HCT116 (cell line): ENCODE measurements around the gene ELOF1. TPM values are rescaled to one million over a fixed set of nuclear protein-coding genes. Genes with fewer than 3 reads are reported as not detected.

ENCODE experiments used
- ATAC-seq: fragments of 200-7000 bp; cut with Tn5 transposase; 2 replicates; pipeline ENCODE4 v1.9.1; 2020; ENCODE audit warnings: mild to moderate bottlenecking, moderate library complexity
- BruUV-seq: library from RNA; stranded (reverse); fragments of 400-500 nt; replicated peaks from 2 replicates; lab custom pipeline; 2021; lab: Mats Ljungman, UMichigan
- CTCF ChIA-PET: fragments of 300-600 bp; sonication (Branson Sonifier 250); formaldehyde crosslinking; loops from one replicate; lab custom pipeline; 2021; ENCODE audit warnings: antibody characterized with exemption; lab: Charles Lee
- POLR2A ChIA-PET: fragments of 300-600, 350-600 bp; sonication (Branson Sonifier 250); formaldehyde crosslinking; loops from one replicate; lab custom pipeline; 2021; ENCODE audit warnings: antibody characterized with exemption; lab: Charles Lee
- RAD21 ChIA-PET, 2 experiments: fragments of 300-600 bp; sonication (Branson Sonifier 250); formaldehyde crosslinking; loops; one replicate each; lab custom pipeline; 2023; ENCODE audit warnings: low total read pairs in 2 of 2; ENCODE audit not compliant: uncharacterized antibody in 2 of 2, unreplicated experiment in 2 of 2, low non-redundant PET in 1 of 2; lab: Charles Lee
- DNase-seq: peaks from one replicate; pipeline ENCODE4 v3.0.0-alpha.2; 2010; ENCODE audit warnings: low read depth, low spot score
- H2AFZ ChIP-seq: fragments of 200-600 bp; shearing (Covaris generic), sonication (generic); 2 replicates; pipeline ENCODE4 v1.6.1; 2017; ENCODE audit warnings: low read depth, mixed run types, mixed read lengths, antibody characterized with exemption, low read length; ENCODE audit not compliant: poor library complexity, severe bottlenecking
- H3K27ac ChIP-seq: 2 replicates; pipeline ENCODE4 v1.5.1; 2012; ENCODE audit warnings: low read depth, low read length
- H3K27me3 ChIP-seq: fragments of 200-600 bp; sonication (generic); 2 replicates; pipeline ENCODE4 v1.6.1; 2016; ENCODE audit warnings: mixed run types, low read length, mixed read lengths; ENCODE audit not compliant: insufficient read depth
- H3K36me3 ChIP-seq, 2 experiments: fragments of 200-500 bp in 1 of 2; fragments of 200-600 bp in 1 of 2; sonication (Bioruptor generic) in 1 of 2; sonication (generic) in 1 of 2; 2 replicates each; pipeline versions ENCODE4 v1.5.1 to v1.6.1; 2014 to 2016; ENCODE audit warnings: low read length in 2 of 2, inconsistent platforms in 1 of 2, mixed read lengths in 1 of 2, mixed run types in 1 of 2; ENCODE audit not compliant: insufficient read depth in 2 of 2, control insufficient read depth in 1 of 2
- H3K4me1 ChIP-seq, 2 experiments: fragments of 200-600 bp in 1 of 2; sonication (generic) in 1 of 2; 2 replicates each; pipeline versions ENCODE4 v1.5.1 to v1.6.1; 2012 to 2017; ENCODE audit warnings: low read length in 2 of 2, inconsistent platforms in 1 of 2, mild to moderate bottlenecking in 1 of 2, mixed read lengths in 1 of 2, mixed run types in 1 of 2, moderate library complexity in 1 of 2; ENCODE audit not compliant: insufficient read depth in 2 of 2, control insufficient read depth in 1 of 2
- H3K4me2 ChIP-seq: fragments of 200-600 bp; sonication (generic); 2 replicates; pipeline ENCODE4 v1.6.1; 2017; ENCODE audit warnings: mixed run types, low read length, mixed read lengths
- H3K4me3 ChIP-seq, 2 experiments: fragments of 200-600 bp in 1 of 2; sonication (generic) in 1 of 2; replicated peaks in 1 of 2; 2 replicates each; pipeline ENCODE4 v1.5.1; 2011 to 2016; ENCODE audit warnings: low read length in 2 of 2, control low read depth in 1 of 2, low read depth in 1 of 2, mild to moderate bottlenecking in 1 of 2, mixed read lengths in 1 of 2, mixed run types in 1 of 2
- H3K79me2 ChIP-seq: fragments of 200-600 bp; sonication (generic); 2 replicates; pipeline ENCODE4 v1.6.1; 2017; ENCODE audit warnings: mild to moderate bottlenecking, mixed run types, low read length, moderate library complexity, mixed read lengths; ENCODE audit not compliant: insufficient read depth
- H3K9ac ChIP-seq: fragments of 200-600 bp; sonication (generic); 2 replicates; pipeline ENCODE4 v1.6.1; 2016; ENCODE audit warnings: low read length, mixed read lengths
- H3K9me2 ChIP-seq: fragments of 200-600 bp; sonication (generic), shearing (Covaris generic); 2 replicates; pipeline ENCODE4 v1.6.1; 2017; ENCODE audit warnings: mixed run types, mild to moderate bottlenecking, moderate library complexity; ENCODE audit not compliant: insufficient read depth
- H3K9me3 ChIP-seq, 2 experiments: fragments of 200-500 bp in 1 of 2; fragments of 200-600 bp in 1 of 2; sonication (Bioruptor generic) in 1 of 2; sonication (generic) in 1 of 2; 2 replicates each; pipeline ENCODE4 v1.6.1; 2014 to 2017; ENCODE audit warnings: low read length in 2 of 2, mixed read lengths in 2 of 2, inconsistent platforms in 1 of 2, low read depth in 1 of 2, mild to moderate bottlenecking in 1 of 2, mixed run types in 1 of 2, moderate library complexity in 1 of 2; ENCODE audit not compliant: control insufficient read depth in 1 of 2, insufficient read depth in 1 of 2
- H4K20me1 ChIP-seq: fragments of 200-600 bp; sonication (generic), shearing (Covaris generic); 2 replicates; pipeline ENCODE4 v1.6.1; 2017; ENCODE audit warnings: mixed run types, mild to moderate bottlenecking, moderate library complexity; ENCODE audit not compliant: insufficient read depth
- CEBPB ChIP-seq: IDR thresholded peaks from 2 replicates; pipeline ENCODE4 v1.6.1; 2012; ENCODE audit warnings: low read depth
- CTCF ChIP-seq, 3 experiments: fragments of 200-600 bp in 1 of 3; sonication (generic) in 1 of 3; IDR thresholded peaks in 2 of 3; conservative IDR thresholded peaks in 1 of 3; 2 replicates each; pipeline ENCODE4 v1.5.1; 2012 to 2017; ENCODE audit warnings: low read depth in 2 of 3, low read length in 2 of 3, antibody characterized with exemption in 1 of 3, borderline replicate concordance in 1 of 3, control low read depth in 1 of 3, mild to moderate bottlenecking in 1 of 3, mixed read lengths in 1 of 3, mixed run types in 1 of 3, moderate library complexity in 1 of 3; ENCODE audit not compliant: insufficient read depth in 1 of 3
- EZH2 ChIP-seq: fragments of 200-600 bp; sonication (generic); IDR thresholded peaks from 2 replicates; pipeline ENCODE4 v1.6.1; 2017; ENCODE audit warnings: antibody characterized with exemption, mixed run types
- JUND ChIP-seq: IDR thresholded peaks from 2 replicates; pipeline ENCODE4 v1.6.1; 2012
- SIN3A ChIP-seq: IDR thresholded peaks from 2 replicates; pipeline ENCODE4 v1.6.1; 2012; ENCODE audit warnings: low read depth
- SRF ChIP-seq: IDR thresholded peaks from 2 replicates; pipeline ENCODE4 v1.6.1; 2012; ENCODE audit warnings: low read depth
- TCF7L2 ChIP-seq: IDR thresholded peaks from 2 replicates; pipeline ENCODE4 v1.7.0; 2011; ENCODE audit warnings: borderline replicate concordance, inconsistent platforms; ENCODE audit not compliant: insufficient read depth, insufficient read length; ENCODE audit errors: extremely low read depth
- YY1 ChIP-seq: IDR thresholded peaks from 2 replicates; pipeline ENCODE4 v1.6.1; 2011; ENCODE audit warnings: low read length, low read depth, moderate library complexity, mild to moderate bottlenecking; ENCODE audit not compliant: insufficient replicate concordance; ENCODE audit errors: extremely low read depth
- ZFX ChIP-seq: fragments of 450-650 bp; IDR thresholded peaks from 2 replicates; pipeline ENCODE4 v1.6.1; 2017
- ZNF274 ChIP-seq: fragments of 200-500 bp; sonication (Bioruptor generic); IDR thresholded peaks from 2 replicates; pipeline ENCODE4 v1.6.1; 2014; ENCODE audit warnings: mild to moderate bottlenecking, low read depth, low read length, inconsistent platforms
- intact Hi-C: fragments of 100-400 bp; cut with micrococcal nuclease; formaldehyde crosslinking; loops from 2 replicates; pipeline ENCODE4 v1.10.0; 2022
- total RNA-seq: library from RNA; stranded (reverse); gene quantifications from one replicate; pipeline ENCODE4 v1.2.1, GENCODE V29; 2021; ENCODE audit not compliant: unreplicated experiment
- TF ChIP-seq, protein P1 (sequence below): IDR thresholded peaks from 2 replicates; pipeline ENCODE4 v1.6.1; 2011; ENCODE audit warnings: mild to moderate bottlenecking, low read length, moderate library complexity; ENCODE audit not compliant: insufficient replicate concordance; ENCODE audit errors: extremely low read depth
- TF ChIP-seq, protein P2 (sequence below): IDR thresholded peaks from 2 replicates; pipeline ENCODE4 v1.6.1; 2012

ELOF1 gene
- total RNA-seq, 1 experiment from 2014 or later: 74.5 TPM

DNA sequence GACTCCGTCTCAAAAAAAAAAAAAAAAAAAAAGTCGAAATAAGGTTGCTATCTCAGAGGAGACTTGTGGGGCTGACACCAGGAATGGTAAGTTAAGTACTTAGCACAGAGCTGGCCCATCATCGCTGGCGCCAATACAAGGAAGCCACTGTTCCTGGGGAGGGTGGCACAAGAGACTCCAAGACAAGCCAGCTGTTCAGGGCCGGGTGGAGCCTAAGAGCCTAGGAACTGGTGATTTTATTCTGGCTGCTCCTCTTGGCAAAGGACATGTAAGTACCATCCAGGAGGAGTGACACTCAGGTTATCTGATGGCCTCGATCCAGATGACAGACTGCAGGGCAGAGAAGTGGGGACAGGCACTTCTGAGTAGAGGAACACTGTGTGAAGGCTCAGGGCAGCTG is 3.8 kb downstream of the ELOF1 start:
- peaks cover 11 to 17% of the 10 kb centered on the region in 2 experiments; a peak in 3 of 4 replicates for H3K36me3 ChIP-seq
- CTCF ChIA-PET: no interaction called here
- no peak overlapping the region for H3K9ac ChIP-seq
- no peaks in the 10 kb centered on the region for H3K9me2 ChIP-seq
- H4K20me1 ChIP-seq: no peaks in the 10 kb centered on the region
- RAD21 ChIA-PET: no interaction called here
- H3K4me3 ChIP-seq: no peak overlapping the region
- no peaks in the 10 kb centered on the region for H3K27me3 ChIP-seq
- no peaks in the 10 kb centered on the region for H3K9me3 ChIP-seq
- no TSS peak for BruUV-seq
- intact Hi-C loops: loop anchor here (5.0 kb wide), 1 partner anchor 432 kb away; no protein-coding TSS in a partner anchor
- DNase-seq: no peak
- peaks cover 50% of the 10 kb centered on the region for H3K79me2 ChIP-seq
- no peak overlapping the region for H2AFZ ChIP-seq
- no peak overlapping the region for H3K27ac ChIP-seq
- peaks cover 0 to 14% of the 10 kb centered on the region in 2 experiments; a peak in 2 of 4 replicates for H3K4me1 ChIP-seq
- no peak overlapping the region for H3K4me2 ChIP-seq
- POLR2A ChIA-PET: no interaction called here
- no peak for ATAC-seq
- TF ChIP-seq, protein P1, sequence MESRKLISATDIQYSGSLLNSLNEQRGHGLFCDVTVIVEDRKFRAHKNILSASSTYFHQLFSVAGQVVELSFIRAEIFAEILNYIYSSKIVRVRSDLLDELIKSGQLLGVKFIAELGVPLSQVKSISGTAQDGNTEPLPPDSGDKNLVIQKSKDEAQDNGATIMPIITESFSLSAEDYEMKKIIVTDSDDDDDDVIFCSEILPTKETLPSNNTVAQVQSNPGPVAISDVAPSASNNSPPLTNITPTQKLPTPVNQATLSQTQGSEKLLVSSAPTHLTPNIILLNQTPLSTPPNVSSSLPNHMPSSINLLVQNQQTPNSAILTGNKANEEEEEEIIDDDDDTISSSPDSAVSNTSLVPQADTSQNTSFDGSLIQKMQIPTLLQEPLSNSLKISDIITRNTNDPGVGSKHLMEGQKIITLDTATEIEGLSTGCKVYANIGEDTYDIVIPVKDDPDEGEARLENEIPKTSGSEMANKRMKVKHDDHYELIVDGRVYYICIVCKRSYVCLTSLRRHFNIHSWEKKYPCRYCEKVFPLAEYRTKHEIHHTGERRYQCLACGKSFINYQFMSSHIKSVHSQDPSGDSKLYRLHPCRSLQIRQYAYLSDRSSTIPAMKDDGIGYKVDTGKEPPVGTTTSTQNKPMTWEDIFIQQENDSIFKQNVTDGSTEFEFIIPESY: no peak
- TF ChIP-seq TCF7L2 (no peak), YY1 (no peak), EZH2 (no peak), ZFX (no peak)

GRCh38 chr19:11554160-11554559 is 4.9 kb downstream of the ELOF1 start:
- RAD21 ChIA-PET: no interaction called here
- CTCF ChIA-PET: no interaction called here
- H3K9me3 ChIP-seq: no peaks in the 10 kb centered on the region
- no peak overlapping the region for H3K27ac ChIP-seq
- H3K79me2 ChIP-seq: peaks cover 46% of the 10 kb centered on the region
- no TSS peak for BruUV-seq
- DNase-seq (no peak), ATAC-seq (no peak)
- H3K4me1 ChIP-seq: peaks cover 0 to 6% of the 10 kb centered on the region in 2 experiments; a peak in 1 of 4 replicates
- H4K20me1 ChIP-seq: no peaks in the 10 kb centered on the region
- H3K9ac ChIP-seq: no peak overlapping the region
- H3K9me2 ChIP-seq: no peaks in the 10 kb centered on the region
- peaks cover 11 to 17% of the 10 kb centered on the region in 2 experiments; a peak in 3 of 4 replicates for H3K36me3 ChIP-seq
- intact Hi-C loops: no loop called here
- POLR2A ChIA-PET: no interaction called here
- H3K4me3 ChIP-seq: no peak overlapping the region
- H3K4me2 ChIP-seq: no peak overlapping the region
- H3K27me3 ChIP-seq: no peaks in the 10 kb centered on the region
- no peak overlapping the region for H2AFZ ChIP-seq
- TF ChIP-seq SIN3A (no peak), CEBPB (no peak), ZNF274 (no peak), YY1 (no peak), SRF (no peak), TCF7L2 (no peak), JUND (no peak), CTCF (IDR thresholded peaks at IDR 0.05 in 2 of 3, conservative IDR thresholded peaks at IDR 0.05 in 1 of 3; ENCODE audit: borderline replicate concordance in 1 of 3, insufficient read depth in 1 of 3, low read depth in 2 of 3, low read length in 2 of 3) (no peak), ZFX (no peak)
- TF ChIP-seq, protein P2, sequence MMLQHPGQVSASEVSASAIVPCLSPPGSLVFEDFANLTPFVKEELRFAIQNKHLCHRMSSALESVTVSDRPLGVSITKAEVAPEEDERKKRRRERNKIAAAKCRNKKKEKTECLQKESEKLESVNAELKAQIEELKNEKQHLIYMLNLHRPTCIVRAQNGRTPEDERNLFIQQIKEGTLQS: no peak
- TF ChIP-seq, protein P1: no peak
